ENCODE data around the gene LMNB1. TPM values are rescaled to one million over a fixed set of nuclear protein-coding genes. Genes with fewer than 3 reads are reported as not detected.
A peak's percentile ranks its signal among the peaks of the same experiment; 100 is the strongest.

The LMNB1 gene
- polyA plus RNA-seq, 1 experiment: 12.0 TPM

GRCh38 chr5:126864042-126864688 is 87.2 kb downstream of the LMNB1 start:
- no peak for TF ChIP-seq CTCF (IDR thresholded peaks at IDR 0.05; ENCODE audit: insufficient read depth, low read depth, low read length)
- Histone ChIP-seq H3K36me3 (ENCODE audit: control insufficient read depth, insufficient read depth, low read length) (no peaks in the 10 kb centered on the region), H3K4me3 (ENCODE audit: low read depth, low read length) (no peak overlapping the region), H3K27me3 (ENCODE audit: control insufficient read depth, insufficient read depth, low read length) (no peaks in the 10 kb centered on the region)
- POLR2A ChIA-PET: no interaction called here
- no peak for DNase-seq (ENCODE audit: low read depth)
- CTCF ChIA-PET: no interaction called here

GRCh38 chr5:126865299-126865698 is 88.4 kb downstream of the LMNB1 start:
- no peaks in the 10 kb centered on the region for H3K27me3 ChIP-seq (ENCODE audit: control insufficient read depth, insufficient read depth, low read length)
- TF ChIP-seq CTCF (IDR thresholded peaks at IDR 0.05; ENCODE audit: insufficient read depth, low read depth, low read length): no peak
- DNase-seq (ENCODE audit: low read depth): peak; percentile 31
- H3K36me3 ChIP-seq (ENCODE audit: control insufficient read depth, insufficient read depth, low read length): no peaks in the 10 kb centered on the region
- ChIA-PET CTCF (interaction anchor here (0.6 to 0.9 kb wide), 2 partner anchors 12 to 209 kb away, joined by 3 read pairs; no protein-coding TSS in a partner anchor), POLR2A (no interaction called here)
- no peak overlapping the region for H3K4me3 ChIP-seq (ENCODE audit: low read depth, low read length)

- Histone ChIP-seq H3K27me3 (ENCODE audit: control insufficient read depth, insufficient read depth, low read length) (no peaks in the 10 kb centered on the region), H3K4me3 (ENCODE audit: low read depth, low read length) (no peak overlapping the region), H3K36me3 (ENCODE audit: control insufficient read depth, insufficient read depth, low read length) (no peaks in the 10 kb centered on the region)
- ChIA-PET POLR2A (no interaction called here), CTCF (interaction anchor here (1.6 kb wide), 1 partner anchor 16 kb away, joined by 3 read pairs; no protein-coding TSS in a partner anchor)
- TF ChIP-seq CTCF (IDR thresholded peaks at IDR 0.05; ENCODE audit: insufficient read depth, low read depth, low read length): no peak
- DNase-seq (ENCODE audit: low read depth): no peak
These were observed 90.1 kb downstream of the LMNB1 start for GRCh38 chr5:126866851-126867636.

- POLR2A ChIA-PET: interaction anchor here (0.6 kb wide), 1 partner anchor 8 kb away, joined by 4 read pairs; no protein-coding TSS in a partner anchor
- H3K36me3 ChIP-seq (ENCODE audit: control insufficient read depth, insufficient read depth, low read length): no peaks in the 10 kb centered on the region
- TF ChIP-seq CTCF (IDR thresholded peaks at IDR 0.05; ENCODE audit: insufficient read depth, low read depth, low read length): no peak
- CTCF ChIA-PET: no interaction called here
- DNase-seq (ENCODE audit: low read depth): no peak
- H3K4me3 ChIP-seq (ENCODE audit: low read depth, low read length): no peak overlapping the region
- no peaks in the 10 kb centered on the region for H3K27me3 ChIP-seq (ENCODE audit: control insufficient read depth, insufficient read depth, low read length)
These were observed 91.5 kb downstream of the LMNB1 start for GRCh38 chr5:126868338-126869004.

GRCh38 chr5:126869005-126869451 is 92.1 kb downstream of the LMNB1 start:
- POLR2A ChIA-PET: interaction anchor here (0.6 kb wide), 1 partner anchor 9 kb away, joined by 4 read pairs; no protein-coding TSS in a partner anchor
- no peak for TF ChIP-seq CTCF (IDR thresholded peaks at IDR 0.05; ENCODE audit: insufficient read depth, low read depth, low read length)
- CTCF ChIA-PET: no interaction called here
- Histone ChIP-seq H3K36me3 (ENCODE audit: control insufficient read depth, insufficient read depth, low read length) (no peaks in the 10 kb centered on the region), H3K4me3 (ENCODE audit: low read depth, low read length) (peak overlapping the region; percentile 2; the same call in 1 of the 2 replicates), H3K27me3 (ENCODE audit: control insufficient read depth, insufficient read depth, low read length) (no peaks in the 10 kb centered on the region)
- DNase-seq (ENCODE audit: low read depth): no peak
